IMR-90 (cell line): Measurements from ENCODE around the gene SEBOX. TPM values are rescaled to one million over a fixed set of nuclear protein-coding genes. Genes with fewer than 3 reads are reported as not detected.

ENCODE experiments used
- ATAC-seq: fragments of 200-7000 bp; cut with Tn5 transposase; 2 replicates; pipeline ENCODE4 v1.9.1; 2020; ENCODE audit warnings: low read depth, mild to moderate bottlenecking, moderate library complexity
- BruUV-seq: library from RNA; stranded (reverse); fragments of 400-500 nt; replicated peaks from 2 replicates; lab custom pipeline; 2021; lab: Mats Ljungman, UMichigan
- CTCF ChIA-PET: fragments of 300-600 bp; formaldehyde crosslinking; extraction: SDS; loops from one replicate; lab custom pipeline; 2021; ENCODE audit warnings: antibody characterized with exemption; lab: Yijun Ruan, JAX
- POLR2A ChIA-PET: fragments of 300-600 bp; sonication (Branson Sonifier 250); formaldehyde crosslinking; loops from one replicate; lab custom pipeline; 2022; ENCODE audit warnings: antibody characterized with exemption; ENCODE audit not compliant: unreplicated experiment; lab: Charles Lee
- DNase-seq: peaks from one replicate; pipeline ENCODE4 v3.0.0; 2013
- H2AFZ ChIP-seq: replicated peaks from 2 replicates; pipeline ENCODE3; 2013; ENCODE audit warnings: low read length, mild to moderate bottlenecking; ENCODE audit not compliant: poor library complexity
- H2AK5ac ChIP-seq: 2 replicates; pipeline ENCODE4 v1.6.1; 2013; ENCODE audit warnings: low read depth, low read length, inconsistent platforms
- H2AK9ac ChIP-seq: replicated peaks from 2 replicates; pipeline ENCODE3; 2013; ENCODE audit warnings: mild to moderate bottlenecking, low read depth, low read length, moderate library complexity; ENCODE audit not compliant: poor library complexity
- H2BK120ac ChIP-seq: 2 replicates; pipeline ENCODE4 v1.6.1; 2013; ENCODE audit warnings: low read depth, low read length, inconsistent platforms
- H2BK15ac ChIP-seq: 3 replicates; pipeline ENCODE4 v1.6.1; 2013; ENCODE audit warnings: low read depth, low read length, inconsistent platforms
- H2BK20ac ChIP-seq: 2 replicates; pipeline ENCODE4 v1.6.1; 2013; ENCODE audit warnings: low read depth, mild to moderate bottlenecking, inconsistent platforms, low read length, moderate library complexity
- H2BK5ac ChIP-seq: 2 replicates; pipeline ENCODE4 v1.6.1; 2013; ENCODE audit warnings: mild to moderate bottlenecking, low read depth, low read length, inconsistent platforms; ENCODE audit not compliant: poor library complexity, severe bottlenecking
- H3K14ac ChIP-seq: replicated peaks from 2 replicates; pipeline ENCODE4 v1.6.1; 2013; ENCODE audit warnings: low read depth, low read length, inconsistent platforms
- H3K18ac ChIP-seq: 2 replicates; pipeline ENCODE4 v1.6.1; 2013; ENCODE audit warnings: low read depth, low read length, control low read depth
- H3K23ac ChIP-seq: 2 replicates; pipeline ENCODE4 v1.6.1; 2013; ENCODE audit warnings: low read depth, low read length, inconsistent platforms
- H3K27ac ChIP-seq: 2 replicates; pipeline ENCODE4 v1.5.1; 2013; ENCODE audit warnings: mild to moderate bottlenecking, control low read depth, low read length; ENCODE audit not compliant: insufficient read depth
- H3K27me3 ChIP-seq: 2 replicates; pipeline ENCODE4 v1.6.1; 2013; ENCODE audit warnings: low read length; ENCODE audit not compliant: control insufficient read depth, insufficient read depth
- H3K36me3 ChIP-seq: 2 replicates; pipeline ENCODE4 v1.6.1; 2013; ENCODE audit warnings: low read length, mixed read lengths; ENCODE audit not compliant: control insufficient read depth, insufficient read depth
- H3K4ac ChIP-seq: 2 replicates; pipeline ENCODE4 v1.6.1; 2013; ENCODE audit warnings: low read depth, low read length, inconsistent platforms
- H3K4me1 ChIP-seq: 2 replicates; pipeline ENCODE4 v1.6.1; 2013; ENCODE audit warnings: low read length, mixed read lengths; ENCODE audit not compliant: control insufficient read depth, insufficient read depth
- H3K4me2 ChIP-seq: 2 replicates; pipeline ENCODE4 v1.6.1; 2013; ENCODE audit warnings: low read depth, mild to moderate bottlenecking, control low read depth, low read length, moderate library complexity
- H3K4me3 ChIP-seq: 2 replicates; pipeline ENCODE4 v1.5.1; 2013; ENCODE audit warnings: low read depth, mild to moderate bottlenecking, control low read depth, low read length, moderate library complexity; ENCODE audit not compliant: insufficient read depth
- H3K56ac ChIP-seq: 2 replicates; pipeline ENCODE4 v1.6.1; 2013; ENCODE audit warnings: low read length, inconsistent platforms; ENCODE audit not compliant: insufficient read depth; ENCODE audit errors: extremely low read depth
- H3K79me1 ChIP-seq, 2 experiments: 2 replicates each; pipeline ENCODE4 v1.6.1; 2013; ENCODE audit warnings: low read length in 2 of 2, inconsistent platforms in 1 of 2, low read depth in 1 of 2
- H3K9ac ChIP-seq: 2 replicates; pipeline ENCODE4 v1.6.1; 2013; ENCODE audit warnings: low read depth, low read length, control low read depth
- H3K9me1 ChIP-seq: 2 replicates; pipeline ENCODE4 v1.6.1; 2013; ENCODE audit warnings: low read length, inconsistent platforms; ENCODE audit not compliant: insufficient read depth
- H3K9me3 ChIP-seq: 2 replicates; pipeline ENCODE4 v1.6.1; 2013; ENCODE audit warnings: low read length; ENCODE audit not compliant: control insufficient read depth, insufficient read depth
- H4K20me1 ChIP-seq: 2 replicates; pipeline ENCODE4 v1.6.1; 2013; ENCODE audit warnings: low read length, inconsistent platforms; ENCODE audit not compliant: insufficient read depth
- H4K5ac ChIP-seq: 2 replicates; pipeline ENCODE4 v1.6.1; 2013; ENCODE audit warnings: mild to moderate bottlenecking, low read depth, low read length, control low read depth
- H4K8ac ChIP-seq, 2 experiments: 2 replicates each; pipeline ENCODE4 v1.6.1; 2013; ENCODE audit warnings: low read depth in 2 of 2, low read length in 2 of 2, control low read depth in 1 of 2, inconsistent platforms in 1 of 2
- H4K91ac ChIP-seq: 2 replicates; pipeline ENCODE4 v1.6.1; 2013; ENCODE audit warnings: low read depth, low read length, inconsistent platforms; ENCODE audit not compliant: insufficient read depth
- CEBPB ChIP-seq: IDR thresholded peaks from 2 replicates; pipeline ENCODE4 v1.6.1; 2012; ENCODE audit warnings: low read depth, low read length, improper control_type of control experiment
- CHD1 ChIP-seq: IDR thresholded peaks from 2 replicates; pipeline ENCODE4 v1.6.1; 2012; ENCODE audit warnings: low read depth, low read length, improper control_type of control experiment
- ELK1 ChIP-seq: fragments of 150-350 bp; IDR thresholded peaks from 2 replicates; pipeline ENCODE4 v1.6.1; 2016; ENCODE audit warnings: low read depth, mild to moderate bottlenecking, low read length, moderate library complexity, borderline replicate concordance
- FOS ChIP-seq: fragments of 150-350 bp; IDR thresholded peaks from 2 replicates; pipeline ENCODE4 v1.6.1; 2016; ENCODE audit warnings: low read depth, low read length
- MAFK ChIP-seq: IDR thresholded peaks from 2 replicates; pipeline ENCODE4 v1.6.1; 2012; ENCODE audit warnings: low read depth, low read length, improper control_type of control experiment
- MAZ ChIP-seq: IDR thresholded peaks from 2 replicates; pipeline ENCODE4 v1.6.1; 2012; ENCODE audit warnings: low read depth, mild to moderate bottlenecking, low read length, improper control_type of control experiment, moderate library complexity, borderline replicate concordance
- MXI1 ChIP-seq: IDR thresholded peaks from 2 replicates; pipeline ENCODE4 v1.6.1; 2012; ENCODE audit warnings: low read depth, mild to moderate bottlenecking, low read length, moderate library complexity, borderline replicate concordance
- NFE2L2 ChIP-seq: fragments of 150-350 bp; IDR thresholded peaks from 2 replicates; pipeline ENCODE4 v1.6.1; 2016; ENCODE audit warnings: low read depth, mild to moderate bottlenecking, low read length
- POLR2A ChIP-seq: IDR thresholded peaks from 2 replicates; pipeline ENCODE4 v1.6.1; 2012; ENCODE audit warnings: mild to moderate bottlenecking, low read depth, low read length
- RFX5 ChIP-seq: IDR thresholded peaks from 2 replicates; pipeline ENCODE4 v1.8.0; 2012; ENCODE audit warnings: low read depth, mild to moderate bottlenecking, low read length, moderate library complexity
- SMC3 ChIP-seq: fragments of 150-350 bp; IDR thresholded peaks from 2 replicates; pipeline ENCODE4 v1.6.1; 2016; ENCODE audit warnings: low read depth, mild to moderate bottlenecking, antibody characterized with exemption, low read length, moderate library complexity
- WGBS, 2 experiments: methylation state at CpG; one replicate each; pipeline versions ENCODE4 v1.1.5 to v1.1.7; 2013; ENCODE audit warnings: missing lambda C conversion rate in 2 of 2; ENCODE audit not compliant: insufficient read length in 1 of 2; ENCODE audit errors: extremely low coverage in 2 of 2; 5-methylcytosine and 5-hydroxymethylcytosine counted together
- dilution Hi-C: fragments of 300-500 bp; cut with HindIII; formaldehyde crosslinking; loops from one replicate; pipeline ENCODE4 v1.14.3; 2018; ENCODE audit warnings: low sequenced_read_pairs; ENCODE audit not compliant: unreplicated experiment
- in situ Hi-C: fragments of 300-500 bp; cut with MboI; formaldehyde crosslinking; loops from 3 replicates; pipeline ENCODE4 v1.14.3; 2019; ENCODE audit warnings: low sequenced_read_pairs, inconsistent platforms, mixed read lengths
- intact Hi-C: fragments of 100-400 bp; cut with micrococcal nuclease; formaldehyde crosslinking; loops from 2 replicates; pipeline ENCODE4 v1.10.0; 2022
- polyA plus RNA-seq, 3 experiments: library from polyadenylated mRNA; depleted of rRNA; stranded (reverse); fragments of >200 nt; gene quantifications; 2 replicates each; pipeline ENCODE4 v1.2.3, GENCODE V29; 2012; ENCODE audit warnings: low replicate concordance in 1 of 3
- total RNA-seq: library from RNA; depleted of rRNA; stranded (reverse); fragments of >200 nt; gene quantifications from 2 replicates; pipeline ENCODE4 v1.2.3, GENCODE V29; 2012

The SEBOX gene
- total and polyA plus RNA-seq, 2 of the 4 experiments (the other 2 are of a cell fraction): not detected

GRCh38 chr17:28395426-28395825, 30.4 kb upstream of the SEBOX start:
- intact Hi-C loops: no loop called here
- Histone ChIP-seq H4K5ac (no peak overlapping the region; the same call in 1 of the 2 replicates), H4K91ac (no peak overlapping the region), H2AFZ (no peak overlapping the region), H3K4me2 (no peak overlapping the region), H2BK20ac (no peak overlapping the region), H2BK120ac (no peak overlapping the region), H3K9ac (no peak overlapping the region), H3K23ac (no peak overlapping the region), H3K36me3 (peaks cover 35% of the 10 kb centered on the region), H2BK5ac (no peak overlapping the region), H4K20me1 (no peaks in the 10 kb centered on the region), H4K8ac (no peak overlapping the region), H3K56ac (no peak overlapping the region), H3K9me1 (peaks cover 19% of the 10 kb centered on the region; the same call in 1 of the 2 replicates), H3K79me1 (no peaks in the 10 kb centered on the region), H2AK5ac (0 out of 2 replicates have a peak overlapping the region, but pooled peaks have one; percentile 23), H3K18ac (no peak overlapping the region; the same call in 1 of the 2 replicates), H3K14ac (no peak overlapping the region), H3K4me3 (no peak overlapping the region), H2BK15ac (no peak overlapping the region), H3K4ac (no peak overlapping the region), H3K9me3 (no peaks in the 10 kb centered on the region), H2AK9ac (no peak overlapping the region), H3K27ac (peak overlapping the region; percentile 66; the same call in 1 of the 2 replicates), H3K27me3 (no peaks in the 10 kb centered on the region), H3K4me1 (peaks cover 9% of the 10 kb centered on the region)
- POLR2A ChIA-PET: no interaction called here
- no peak for TF ChIP-seq SMC3
- TF ChIP-seq FOS: no peak
- TF ChIP-seq RFX5: no peak
- TF ChIP-seq POLR2A: no peak
- no peak for TF ChIP-seq MXI1
- no peak for TF ChIP-seq CEBPB
- no peak for TF ChIP-seq ELK1
- TF ChIP-seq MAZ: no peak
- TF ChIP-seq MAFK: no peak
- no peak for TF ChIP-seq CHD1
- no peak for TF ChIP-seq NFE2L2
- in situ Hi-C loops: no loop called here
- no TSS peak for BruUV-seq
- DNase-seq: no peak
- CTCF ChIA-PET: interaction anchor here (1.1 kb wide), 1 partner anchor 21 kb away, joined by 6 read pairs; no protein-coding TSS in a partner anchor
- dilution Hi-C loops: no loop called here
- no peak for ATAC-seq
- 60% methylated on average over 1 of the region's 2 CpGs; no CpG with 5 or more reads in 1 of the 2 experiments for WGBS, 2 experiments
